Right forelimb (tissue), 1 donor: ENCODE results near the gene DMRTA1.
"Not testable (repeated sequence)": the region's sequence is repeated elsewhere in the genome, so short reads cannot be mapped to it uniquely, and the experiment has no call there.

Experiments
- DNase-seq: peaks from one replicate; pipeline ENCODE4 v3.0.0-alpha.2; 2018

Gene DMRTA1, protein sequence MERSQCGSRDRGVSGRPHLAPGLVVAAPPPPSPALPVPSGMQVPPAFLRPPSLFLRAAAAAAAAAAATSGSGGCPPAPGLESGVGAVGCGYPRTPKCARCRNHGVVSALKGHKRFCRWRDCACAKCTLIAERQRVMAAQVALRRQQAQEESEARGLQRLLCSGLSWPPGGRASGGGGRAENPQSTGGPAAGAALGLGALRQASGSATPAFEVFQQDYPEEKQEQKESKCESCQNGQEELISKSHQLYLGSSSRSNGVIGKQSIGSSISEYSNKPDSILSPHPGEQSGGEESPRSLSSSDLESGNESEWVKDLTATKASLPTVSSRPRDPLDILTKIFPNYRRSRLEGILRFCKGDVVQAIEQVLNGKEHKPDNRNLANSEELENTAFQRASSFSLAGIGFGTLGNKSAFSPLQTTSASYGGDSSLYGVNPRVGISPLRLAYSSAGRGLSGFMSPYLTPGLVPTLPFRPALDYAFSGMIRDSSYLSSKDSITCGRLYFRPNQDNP

DNA sequence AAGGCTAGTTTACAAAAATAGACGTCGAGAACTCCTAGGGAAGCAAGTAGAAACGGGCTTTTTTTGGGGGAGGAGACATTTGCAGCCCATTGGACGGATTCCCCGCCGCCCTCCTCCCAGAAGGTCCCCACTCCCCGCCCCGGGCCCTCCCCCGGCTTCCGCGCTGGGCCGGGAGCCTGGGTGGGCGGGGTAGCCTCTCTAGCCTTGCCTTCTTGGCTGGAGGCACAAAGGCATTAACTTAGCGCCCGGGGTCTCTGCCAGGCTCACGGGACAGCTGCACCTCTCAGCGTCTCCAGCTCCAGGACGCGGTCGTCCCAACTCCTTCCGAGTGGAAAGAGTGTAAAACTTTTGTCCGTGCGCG is at the start of gene DMRTA1:
TSS of gene DMRTA1 (plus strand) at position 236 of the 361 bp plus-strand sequence. CDS start 242 bp downstream, outside the sequence.
- peak; percentile 92 for DNase-seq

DNA sequence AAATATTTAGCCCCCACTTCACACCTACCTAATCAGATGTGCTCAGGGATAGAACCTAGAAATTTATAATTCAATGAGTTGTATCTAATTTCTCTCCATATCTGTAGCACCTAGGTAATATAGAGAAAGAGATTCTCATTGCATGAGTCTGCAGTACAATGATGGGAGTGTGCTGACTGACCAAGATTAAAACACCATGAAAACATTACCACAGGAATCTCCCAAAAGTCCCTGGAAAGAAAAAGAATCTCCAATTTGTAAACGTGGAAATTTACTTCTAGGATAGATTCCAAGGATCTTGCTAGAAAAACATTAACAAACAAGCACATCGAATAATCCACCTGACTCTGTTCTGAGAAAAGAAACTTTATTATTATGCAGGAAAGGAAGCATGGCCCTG is 45.0 kb upstream of the DMRTA1 start:
- no peak for DNase-seq

DNA sequence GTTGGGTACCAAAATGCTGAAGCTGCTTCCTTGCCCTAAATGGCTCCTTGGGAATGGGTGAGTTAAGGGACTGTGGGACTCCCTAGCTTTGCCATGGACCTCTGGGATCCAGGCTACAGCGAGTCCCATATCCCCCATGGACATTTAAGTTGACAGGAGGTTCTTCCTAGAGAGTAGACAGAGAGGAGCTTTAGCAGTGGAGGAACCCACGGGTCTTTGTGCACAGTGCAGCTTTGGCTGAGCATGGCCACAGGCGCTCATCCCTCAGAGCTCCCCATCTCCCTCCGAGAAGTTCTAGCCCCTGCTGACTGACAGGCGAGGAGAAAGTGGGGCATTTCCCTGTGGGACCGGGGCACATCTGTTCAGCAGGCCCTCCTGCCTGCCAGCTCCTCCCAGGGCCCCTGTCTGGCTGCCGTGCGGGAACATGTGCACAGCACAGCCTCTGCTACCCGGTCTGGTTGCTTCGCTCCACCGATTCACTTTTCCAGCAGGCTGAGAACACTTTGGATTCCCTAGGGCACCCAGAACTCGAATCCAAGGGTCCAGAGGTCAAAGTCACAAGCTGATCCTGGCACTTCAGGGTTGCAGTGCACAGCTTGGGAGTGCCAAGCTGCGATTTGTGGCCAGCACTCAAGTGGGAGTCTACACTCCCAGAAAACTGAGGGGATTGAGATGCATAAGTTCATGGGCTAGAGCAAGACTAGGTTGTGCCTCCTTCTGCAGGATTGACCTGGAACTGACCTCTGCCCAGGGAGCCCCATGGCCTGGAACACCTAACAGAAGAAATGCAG is 40.6 kb upstream of the DMRTA1 start:
- no peak for DNase-seq

DNA sequence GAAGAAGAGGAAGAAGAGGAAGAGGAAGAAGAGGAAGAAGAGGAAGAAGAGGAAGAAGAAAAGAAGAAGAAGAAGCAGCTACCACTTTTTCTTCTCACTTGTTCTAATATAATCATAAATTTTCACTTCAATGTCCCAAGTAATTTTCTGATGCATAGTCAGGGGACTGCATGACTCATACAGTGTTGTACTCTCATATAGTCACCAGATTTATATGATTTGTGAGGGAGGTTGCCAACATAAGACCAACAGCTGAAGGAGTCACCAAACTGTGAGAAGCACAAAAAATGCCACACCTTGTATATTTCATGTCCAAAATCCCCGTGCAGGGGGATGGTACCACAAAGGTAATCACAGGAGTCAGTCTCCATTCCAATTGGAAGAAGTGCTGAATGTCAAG is 32.7 kb upstream of the DMRTA1 start:
- no peak for DNase-seq

DNA sequence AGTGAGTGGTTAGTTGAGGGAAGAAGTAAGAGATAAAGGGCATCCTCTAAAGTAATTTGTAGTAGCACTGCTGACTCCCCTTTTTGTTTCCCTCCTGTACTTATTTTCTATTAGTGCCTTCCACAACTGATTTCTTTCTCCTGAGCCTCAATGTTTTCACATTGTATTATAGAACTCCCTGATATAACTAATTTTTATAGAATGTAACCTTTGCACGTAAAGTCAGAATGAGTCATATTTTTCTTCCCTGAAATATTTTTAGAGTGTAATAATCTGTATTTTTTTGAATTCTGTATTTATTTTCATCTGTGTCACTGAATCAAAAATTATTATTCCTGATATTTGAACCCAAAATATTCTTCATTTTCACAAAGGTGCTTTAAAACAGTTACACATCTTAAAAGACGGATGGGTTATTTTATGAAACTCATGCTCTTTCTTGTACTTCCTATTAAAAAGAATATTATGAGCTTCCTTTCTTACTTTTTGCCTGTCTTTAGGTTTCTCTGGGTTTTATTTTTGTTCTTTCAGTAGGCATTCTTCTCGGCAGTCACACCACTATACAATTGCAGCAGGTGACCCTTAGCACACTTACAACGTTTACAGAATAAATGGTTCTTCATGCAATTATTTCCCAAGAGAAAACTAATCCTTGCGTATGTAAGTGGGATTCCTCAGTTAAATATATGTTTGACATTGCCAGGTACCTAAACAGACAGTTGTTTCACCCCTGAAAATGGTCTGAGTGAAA is 30.5 kb upstream of the DMRTA1 start:
- no peak for DNase-seq

DNA sequence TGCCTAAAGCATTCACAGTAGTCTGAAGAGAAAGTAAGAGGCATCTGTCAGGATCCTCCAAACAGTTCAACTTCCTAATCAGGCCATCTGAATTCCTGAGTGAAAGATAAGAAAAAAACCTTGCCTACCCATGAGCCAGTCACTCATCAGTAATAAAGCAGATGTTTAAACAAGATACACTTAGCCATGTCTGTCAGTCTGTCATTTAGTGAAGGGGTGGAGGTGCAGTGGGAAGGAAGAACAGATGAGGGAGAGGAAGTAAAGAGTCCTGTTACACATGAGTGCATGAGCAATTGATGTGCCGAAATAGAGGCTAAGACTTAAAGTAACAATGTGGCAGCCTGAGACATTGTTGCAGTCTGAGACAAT is 29.9 kb upstream of the DMRTA1 start:
- DNase-seq, result no peak

DNA sequence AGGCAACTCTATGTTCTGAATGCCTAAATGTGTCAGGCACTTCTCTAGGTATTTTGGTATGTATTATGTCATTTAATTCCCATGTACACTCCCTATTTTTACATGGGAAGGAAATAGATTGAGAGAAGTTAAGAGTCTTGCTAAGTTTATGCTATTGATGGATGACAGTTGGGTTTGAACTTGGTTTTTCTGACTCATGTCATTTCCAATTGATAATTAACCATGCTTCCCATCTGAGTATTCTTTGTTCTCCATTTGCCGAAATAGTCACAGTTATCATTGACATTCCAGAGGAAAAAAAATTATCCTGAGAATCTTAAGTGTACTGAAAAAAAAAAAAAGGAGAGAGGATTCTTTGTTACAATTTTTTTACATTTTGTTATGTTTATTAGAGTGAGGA is 23.1 kb upstream of the DMRTA1 start:
- no peak for DNase-seq

DNA sequence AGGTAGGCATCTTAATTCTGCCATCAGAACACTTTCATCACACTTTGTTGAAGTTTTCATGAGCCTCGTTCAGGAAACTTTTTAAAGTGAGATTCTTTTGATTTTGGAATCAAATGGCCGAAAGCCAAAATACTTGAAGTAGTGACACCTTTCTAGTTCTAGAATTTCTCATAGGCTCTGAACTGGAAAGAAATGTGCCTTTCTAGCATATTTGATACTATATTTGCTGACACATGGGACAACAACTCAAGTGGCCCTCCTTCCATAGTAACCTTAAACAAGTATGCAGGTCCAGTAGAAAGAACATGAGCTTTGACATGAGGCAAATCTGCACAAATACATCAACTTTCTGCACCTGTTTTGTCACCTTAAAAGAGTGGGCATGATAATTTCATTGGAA is 22.0 kb upstream of the DMRTA1 start:
- no peak for DNase-seq

DNA sequence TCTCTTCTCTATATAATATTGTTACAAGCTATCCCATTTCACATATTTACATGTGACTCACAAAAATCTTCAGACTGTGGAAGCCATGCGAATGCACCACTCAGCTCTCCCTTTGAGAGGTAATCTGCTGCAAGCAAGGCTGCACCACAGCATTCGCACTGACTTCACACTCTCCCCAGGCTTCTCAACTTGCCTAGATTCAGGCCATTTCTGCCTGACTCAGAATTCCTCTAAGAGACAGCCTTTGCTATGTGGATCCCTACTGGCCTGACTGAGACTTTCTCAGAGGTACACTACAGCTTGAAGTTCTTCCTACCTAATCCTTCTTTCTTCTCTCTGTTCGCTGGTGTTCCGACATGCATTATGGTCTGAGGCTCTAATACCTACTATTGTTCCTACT is 21.1 kb upstream of the DMRTA1 start:
- no peak for DNase-seq

DNA sequence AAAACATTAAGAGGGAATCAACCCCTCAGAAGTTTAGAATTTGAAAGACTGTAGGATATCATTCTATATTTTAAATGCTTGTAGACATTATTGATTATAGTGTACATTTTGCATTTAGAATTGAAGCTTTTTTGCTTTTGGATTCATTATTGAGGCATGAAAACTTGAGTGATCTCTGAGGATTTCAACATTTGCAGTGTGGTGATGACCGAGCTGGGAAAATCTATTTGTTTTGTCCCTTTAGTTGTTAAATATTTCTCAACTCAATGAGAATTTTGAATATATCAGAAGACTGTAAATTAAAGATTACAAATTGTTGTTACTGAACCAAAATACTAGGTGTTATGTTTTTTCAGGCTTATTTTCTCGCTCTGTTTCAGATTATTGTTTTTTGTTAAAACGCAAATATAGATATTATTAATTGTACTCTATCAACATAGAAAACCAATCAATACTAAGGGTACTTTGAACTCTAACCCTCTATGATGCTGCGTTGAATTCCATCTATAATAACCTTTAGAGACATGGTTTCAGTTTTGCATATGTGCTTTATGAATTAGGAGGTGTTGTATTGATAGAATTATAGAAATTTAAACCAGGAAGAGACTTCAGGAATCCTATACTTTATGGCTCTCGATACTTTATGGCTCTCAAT is 19.3 kb upstream of the DMRTA1 start:
- no peak for DNase-seq

DNA sequence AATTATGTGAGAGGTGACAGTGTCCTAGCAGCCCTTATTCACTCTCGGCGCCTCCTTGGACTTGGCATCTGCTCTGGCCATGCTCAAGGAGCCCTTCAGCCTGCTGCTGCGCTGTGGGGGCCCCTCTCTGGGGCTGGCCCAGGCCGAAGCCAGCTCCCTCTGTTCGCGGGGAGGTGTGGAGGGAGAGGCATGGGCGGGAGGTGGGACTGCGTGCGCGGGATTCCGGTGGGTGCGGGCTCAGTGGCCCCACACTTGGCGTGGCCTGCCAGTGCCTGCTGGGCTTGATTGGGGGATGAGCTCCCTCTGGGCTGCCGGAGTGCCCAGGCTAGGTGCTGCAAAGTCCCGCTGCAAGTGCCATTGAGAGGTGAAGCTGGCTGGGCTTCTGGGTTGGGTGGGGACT is 12.9 kb upstream of the DMRTA1 start:
- DNase-seq, result no peak

DNA sequence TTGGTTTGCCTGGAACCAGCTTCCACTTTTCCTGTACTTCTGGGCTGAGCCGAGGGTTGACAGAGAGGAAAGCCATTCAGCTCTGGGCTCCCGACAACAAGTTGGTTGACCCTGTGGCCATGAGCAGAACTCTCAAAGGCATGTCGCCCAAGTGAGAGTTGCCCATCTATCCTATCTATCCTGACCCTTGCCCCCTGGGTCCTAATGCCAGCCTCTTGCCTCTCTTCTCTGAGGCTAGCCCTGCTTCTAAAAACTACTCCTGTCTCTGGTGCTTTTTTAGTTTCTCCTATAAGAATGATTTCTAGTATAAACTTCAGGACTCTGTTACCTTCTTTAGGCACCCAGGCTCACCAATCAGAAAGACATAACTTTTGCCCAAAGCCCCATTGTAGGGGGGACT is 11.4 kb upstream of the DMRTA1 start:
- not testable (repeated sequence) for DNase-seq

DNA sequence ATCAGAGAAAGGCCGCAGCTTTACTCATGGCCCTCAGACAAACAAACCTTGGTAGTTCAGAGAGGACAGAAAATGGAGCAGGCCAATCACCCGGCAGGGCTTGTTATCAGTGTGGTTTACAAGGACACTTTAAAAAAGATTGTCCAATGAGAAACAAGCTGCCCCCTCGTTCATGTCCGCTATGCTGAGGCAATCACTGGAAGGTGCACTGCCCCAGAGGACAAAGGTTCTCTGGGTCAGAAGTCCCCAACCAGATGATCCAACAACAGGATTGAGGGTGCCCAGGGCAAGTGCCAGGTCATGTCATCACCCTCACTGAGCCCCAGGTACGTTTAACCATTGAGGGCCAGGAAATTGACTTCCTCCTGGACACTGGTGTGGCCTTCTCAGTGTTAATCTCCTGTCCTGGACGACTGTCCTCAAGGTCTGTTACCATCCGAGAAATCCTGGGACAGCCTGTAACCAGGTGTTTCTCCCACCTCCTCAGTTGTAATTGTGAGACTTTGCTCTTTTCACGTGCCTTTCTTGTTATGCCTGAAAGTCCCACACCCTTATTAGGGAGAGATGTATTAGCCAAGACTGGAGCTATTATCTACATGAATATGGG is 9.1 kb upstream of the DMRTA1 start:
- not testable (repeated sequence) for DNase-seq

DNA sequence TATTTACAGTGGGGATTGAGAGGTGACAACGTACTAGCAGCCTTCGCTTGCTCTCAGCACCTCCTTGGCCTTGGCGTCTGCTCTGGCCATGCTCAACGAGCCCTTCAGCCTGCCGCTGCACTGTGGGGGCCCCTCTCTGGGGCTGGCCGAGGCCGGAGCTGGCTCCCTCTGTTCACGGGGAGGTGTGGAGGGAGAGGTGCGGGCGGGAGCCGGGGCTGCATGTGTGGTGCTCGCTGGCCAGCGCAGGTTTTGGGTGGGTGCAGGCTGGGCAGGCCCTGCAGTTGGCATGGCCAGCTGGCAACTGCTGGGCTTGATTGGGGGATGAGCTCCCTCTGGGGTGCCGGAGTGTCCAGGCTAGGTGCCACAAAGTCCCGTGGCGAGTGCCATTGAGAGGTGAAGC is 5.8 kb upstream of the DMRTA1 start:
- DNase-seq, result no peak

DNA sequence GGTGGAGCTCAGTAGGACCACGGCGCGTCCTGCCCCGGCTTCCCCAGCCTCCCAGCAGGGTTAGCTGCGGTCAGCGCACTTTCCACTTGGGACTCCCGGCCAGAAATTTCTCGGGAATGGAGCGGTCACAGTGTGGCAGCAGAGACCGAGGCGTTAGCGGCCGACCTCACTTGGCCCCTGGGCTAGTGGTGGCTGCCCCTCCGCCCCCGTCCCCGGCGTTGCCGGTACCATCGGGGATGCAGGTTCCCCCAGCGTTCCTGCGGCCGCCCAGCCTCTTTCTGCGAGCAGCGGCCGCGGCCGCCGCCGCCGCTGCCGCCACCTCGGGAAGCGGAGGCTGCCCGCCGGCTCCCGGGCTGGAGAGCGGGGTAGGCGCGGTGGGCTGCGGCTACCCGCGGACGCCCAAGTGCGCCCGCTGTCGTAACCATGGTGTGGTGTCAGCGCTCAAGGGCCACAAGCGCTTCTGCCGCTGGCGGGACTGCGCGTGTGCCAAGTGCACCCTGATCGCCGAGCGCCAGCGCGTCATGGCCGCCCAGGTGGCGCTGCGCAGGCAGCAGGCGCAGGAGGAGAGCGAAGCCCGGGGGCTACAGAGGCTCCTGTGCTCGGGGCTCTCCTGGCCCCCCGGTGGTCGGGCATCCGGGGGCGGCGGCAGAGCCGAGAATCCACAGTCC is 460 bp downstream of the DMRTA1 start:
- DNase-seq, result peak; percentile 76

DNA sequence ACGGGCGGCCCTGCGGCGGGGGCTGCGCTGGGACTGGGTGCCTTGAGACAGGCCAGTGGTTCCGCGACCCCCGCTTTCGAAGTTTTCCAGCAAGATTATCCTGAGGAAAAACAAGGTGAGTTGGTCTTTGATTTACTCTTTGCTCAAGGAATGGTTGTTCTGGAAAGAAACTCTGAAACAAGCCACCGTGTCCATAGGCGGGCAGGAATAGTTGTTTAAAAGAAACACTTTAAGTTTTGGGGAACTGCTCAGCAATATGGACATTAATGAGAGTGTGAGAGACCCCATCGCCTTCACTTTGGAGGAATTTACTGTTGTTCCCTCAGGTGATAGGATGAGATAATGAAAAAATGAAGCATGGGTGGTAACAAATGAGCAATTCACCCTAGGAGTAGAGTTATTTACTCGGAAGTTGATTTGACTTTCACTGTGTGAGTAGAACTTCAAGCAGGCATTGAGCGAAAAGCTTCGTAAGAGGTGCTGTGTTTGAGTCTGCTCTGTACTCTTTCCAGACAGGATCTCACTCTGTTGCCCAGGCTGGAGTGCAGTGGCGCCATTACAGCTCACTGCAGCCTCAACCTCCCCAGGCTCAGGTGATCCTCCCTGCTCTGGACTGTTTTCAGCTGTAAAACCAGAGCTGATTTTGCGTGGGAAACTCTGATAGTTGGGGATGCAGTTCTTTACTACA is 1.1 kb downstream of the DMRTA1 start:
- DNase-seq, result no peak

DNA sequence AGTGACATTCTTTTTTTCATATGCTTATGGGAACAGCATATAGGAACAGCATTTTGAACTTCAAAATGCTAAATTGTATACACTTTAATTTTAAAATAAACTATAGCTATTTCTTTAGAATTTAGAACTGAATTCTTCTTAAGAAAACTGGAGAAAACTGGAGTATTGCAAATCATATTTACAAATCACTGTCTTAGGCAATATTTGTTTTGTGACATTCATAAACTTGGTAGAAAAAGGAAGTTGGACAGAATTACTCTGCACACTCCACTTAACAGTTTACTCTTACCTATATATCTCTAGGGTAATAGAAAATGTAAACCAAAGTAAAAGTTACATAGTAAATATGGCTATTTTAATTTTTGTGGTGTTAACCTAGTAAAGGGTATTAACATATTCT is 3.1 kb downstream of the DMRTA1 start:
- DNase-seq, result no peak

DNA sequence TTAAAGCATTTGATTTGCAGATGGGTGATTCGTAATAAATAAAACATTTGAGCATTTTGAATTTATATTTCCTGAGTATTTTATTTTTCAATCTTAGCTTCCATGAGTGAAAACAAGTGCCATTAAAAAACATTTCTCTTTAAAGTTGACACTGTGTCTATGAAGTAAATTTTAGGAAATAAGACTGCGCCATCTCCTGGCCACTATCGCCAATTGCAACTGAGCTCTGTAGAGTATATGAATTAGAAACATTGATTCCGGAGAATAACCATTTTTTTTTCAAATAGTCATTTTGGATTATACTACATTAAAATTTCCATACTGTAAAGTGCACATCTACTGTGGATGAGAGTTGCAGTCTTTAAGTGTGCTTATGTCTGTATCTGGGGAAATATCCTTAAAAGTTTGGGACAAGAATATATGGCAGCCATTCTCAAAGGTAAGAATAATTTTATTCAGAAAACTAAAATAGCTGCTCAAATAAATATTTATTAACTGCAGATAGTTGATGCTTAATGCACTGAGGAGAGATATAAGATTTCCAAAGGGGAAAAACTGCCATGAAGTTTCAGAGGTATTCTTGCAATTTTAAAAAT is 5.9 kb downstream of the DMRTA1 start:
- no peak for DNase-seq

DNA sequence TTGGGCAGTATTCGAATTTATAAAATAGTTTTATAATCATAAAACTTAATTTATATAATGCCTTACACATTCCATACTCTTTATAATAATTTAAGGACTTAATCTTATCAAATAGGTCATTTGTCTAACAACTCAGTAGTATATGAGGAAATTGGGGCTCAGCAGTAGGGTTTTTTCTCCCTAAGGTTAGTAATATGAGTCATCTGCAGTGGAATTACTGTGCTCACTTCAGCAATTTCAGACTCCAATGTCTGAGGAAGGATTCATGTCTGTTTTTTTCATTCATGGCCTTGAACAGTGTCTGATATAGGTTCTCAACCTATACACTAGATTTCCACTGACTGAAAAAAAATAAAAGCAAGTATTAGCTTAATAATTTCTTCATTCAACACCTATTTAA is 7.4 kb downstream of the DMRTA1 start:
- DNase-seq, result no peak

DNA sequence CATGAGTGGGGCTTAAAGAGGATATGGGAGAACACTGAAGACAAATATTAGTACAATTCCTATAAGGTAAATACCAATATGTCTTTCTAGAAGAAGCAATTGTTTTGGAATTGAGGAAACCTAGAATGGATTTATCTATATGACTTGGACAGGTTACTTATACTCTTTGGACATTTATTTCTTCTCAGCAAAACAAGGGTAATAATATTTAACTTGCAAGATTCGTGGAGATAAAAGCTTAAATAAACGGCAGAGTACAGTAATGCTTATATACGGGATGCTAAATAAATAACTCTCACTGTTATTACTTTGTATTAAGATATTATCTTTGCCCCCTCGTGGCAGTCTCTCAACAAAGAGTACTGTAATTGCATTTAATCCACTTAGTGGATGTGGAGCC is 8.6 kb downstream of the DMRTA1 start:
- no peak for DNase-seq

DNA sequence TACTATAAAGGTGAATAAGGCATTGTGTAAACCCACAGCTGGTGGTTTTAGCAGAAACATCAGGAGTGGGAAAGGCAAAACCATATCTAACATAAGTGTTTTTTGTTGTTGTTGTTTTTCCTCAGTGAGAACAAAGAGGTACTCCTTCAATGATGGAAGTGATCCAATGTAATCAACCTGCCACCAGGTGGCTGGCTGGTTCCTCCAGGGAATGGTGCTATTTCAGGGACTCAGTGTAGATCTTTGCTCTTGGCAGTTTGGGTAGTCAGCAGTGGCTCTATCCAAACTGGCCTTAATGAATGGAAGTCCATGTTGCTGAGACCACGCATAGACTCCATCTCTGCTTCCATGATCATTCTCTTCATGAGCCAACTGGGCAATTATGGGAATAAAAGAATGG is 10.8 kb downstream of the DMRTA1 start:
- DNase-seq, result no peak
